KMS-11 (cell line): ENCODE measurements around the gene SOX11.
"Not testable (repeated sequence)": the region's sequence is repeated elsewhere in the genome, so short reads cannot be mapped to it uniquely, and the experiment has no call there.

Source experiments
- H2AFZ ChIP-seq: fragments of 200-600 bp; sonication (generic); 2 replicates; pipeline ENCODE4 v1.6.1; 2016; ENCODE audit warnings: antibody characterized with exemption, mixed run types, low read depth
- H3K27ac ChIP-seq: fragments of 200-600 bp; sonication (generic); 2 replicates; pipeline ENCODE4 v1.6.1; 2016; ENCODE audit warnings: mild to moderate bottlenecking, mixed run types
- H3K27me3 ChIP-seq: fragments of 200-600 bp; sonication (generic); 2 replicates; pipeline ENCODE4 v1.6.1; 2017; ENCODE audit warnings: mild to moderate bottlenecking, low read depth, mixed run types, moderate library complexity; ENCODE audit not compliant: insufficient read depth
- H3K36me3 ChIP-seq: fragments of 200-600 bp; sonication (generic); 2 replicates; pipeline ENCODE4 v1.6.1; 2017; ENCODE audit warnings: mild to moderate bottlenecking, mixed run types; ENCODE audit not compliant: insufficient read depth
- H3K4me1 ChIP-seq: fragments of 200-600 bp; sonication (generic); 2 replicates; pipeline ENCODE4 v1.6.1; 2016; ENCODE audit warnings: mild to moderate bottlenecking, low read depth, mixed run types; ENCODE audit not compliant: poor library complexity, severe bottlenecking
- H3K4me2 ChIP-seq: fragments of 200-600 bp; sonication (generic); 2 replicates; pipeline ENCODE4 v1.7.0; 2016; ENCODE audit warnings: mild to moderate bottlenecking, mixed run types
- H3K4me3 ChIP-seq: fragments of 200-600 bp; sonication (generic); IDR thresholded peaks from 2 replicates; pipeline ENCODE4 v1.6.1; 2017; ENCODE audit warnings: low read depth, low read length, mixed read lengths; ENCODE audit not compliant: insufficient read depth
- H3K79me2 ChIP-seq: fragments of 200-600 bp; sonication (generic); 2 replicates; pipeline ENCODE4 v1.6.1; 2016; ENCODE audit warnings: low read depth, mixed run types; ENCODE audit not compliant: insufficient read depth
- H3K9ac ChIP-seq: fragments of 200-600 bp; sonication (generic); 2 replicates; pipeline ENCODE4 v1.6.1; 2016; ENCODE audit warnings: mild to moderate bottlenecking, mixed run types
- H4K20me1 ChIP-seq: fragments of 200-600 bp; sonication (generic); 2 replicates; pipeline ENCODE4 v1.6.1; 2016; ENCODE audit warnings: mild to moderate bottlenecking, mixed run types; ENCODE audit not compliant: insufficient read depth
- CTCF ChIP-seq: fragments of 200-600 bp; sonication (generic); conservative IDR thresholded peaks from 2 replicates; pipeline ENCODE4 v1.6.1; 2017; ENCODE audit warnings: low read depth, mild to moderate bottlenecking, antibody characterized with exemption, low read length, moderate library complexity, mixed read lengths

Gene SOX11

GRCh38 chr2:5691985-5692529 lies at the start of gene SOX11:
TSS of gene SOX11 (plus strand) at chr2:5692384. CDS start at chr2:5692722, 338 bp downstream.
- Histone ChIP-seq H3K4me2 (no peak within 1 kb of the TSS), H3K4me1 (no peaks in the 10 kb centered on the region), H3K9ac (no peak within 1 kb of the TSS), H3K27me3 (no peaks in the 10 kb centered on the region), H3K79me2 (no peaks in the 10 kb centered on the region), H2AFZ (no peak within 1 kb of the TSS), H3K36me3 (no peaks in the 10 kb centered on the region), H3K27ac (no peak within 1 kb of the TSS), H4K20me1 (no peaks in the 10 kb centered on the region), H3K4me3 (no peak within 1 kb of the TSS)
- no peak for TF ChIP-seq CTCF

- H3K4me1 ChIP-seq, H2AFZ ChIP-seq, H3K4me3 ChIP-seq, H3K4me2 ChIP-seq, H3K79me2 ChIP-seq, H3K27ac ChIP-seq, H3K36me3 ChIP-seq, H3K27me3 ChIP-seq, H3K9ac ChIP-seq, H4K20me1 ChIP-seq: not testable (repeated sequence)
Measured at GRCh38 chr2:5652734-5653133, 39.5 kb upstream of the SOX11 start.

- not testable (repeated sequence) for H3K9ac ChIP-seq, H3K79me2 ChIP-seq, H3K4me2 ChIP-seq, H2AFZ ChIP-seq, H3K36me3 ChIP-seq, H3K27ac ChIP-seq, H4K20me1 ChIP-seq, H3K27me3 ChIP-seq, H3K4me1 ChIP-seq, H3K4me3 ChIP-seq
Measured at GRCh38 chr2:5653756-5654155, 38.4 kb upstream of the SOX11 start.

- Histone ChIP-seq H4K20me1 (no peaks in the 10 kb centered on the region), H3K9ac (no peak overlapping the region), H3K27ac (no peak overlapping the region), H3K4me3 (no peak overlapping the region), H3K4me1 (no peaks in the 10 kb centered on the region), H3K4me2 (no peak overlapping the region), H3K27me3 (no peaks in the 10 kb centered on the region), H3K36me3 (no peaks in the 10 kb centered on the region), H3K79me2 (no peaks in the 10 kb centered on the region), H2AFZ (no peak overlapping the region)
- TF ChIP-seq CTCF = no peak
Measured at GRCh38 chr2:5657231-5657630, 35.0 kb upstream of the SOX11 start.

GRCh38 chr2:5660591-5660990 lies 31.6 kb upstream of the SOX11 start:
- no peaks in the 10 kb centered on the region for H3K4me1 ChIP-seq
- no peak for TF ChIP-seq CTCF
- no peak overlapping the region for H3K27ac ChIP-seq
- H3K27me3 ChIP-seq = no peaks in the 10 kb centered on the region
- H3K36me3 ChIP-seq = no peaks in the 10 kb centered on the region
- H3K4me3 ChIP-seq = no peak overlapping the region
- H2AFZ ChIP-seq = no peak overlapping the region
- H4K20me1 ChIP-seq = no peaks in the 10 kb centered on the region
- no peaks in the 10 kb centered on the region for H3K79me2 ChIP-seq
- no peak overlapping the region for H3K4me2 ChIP-seq
- no peak overlapping the region for H3K9ac ChIP-seq
